Ishikawa (cell line): ENCODE measurements around the gene EDC4.

Experiments used
- CEBPB ChIP-seq: IDR thresholded peaks from 2 replicates; pipeline ENCODE4 v1.6.1; 2012
- CREB1 ChIP-seq: IDR thresholded peaks from 2 replicates; pipeline ENCODE4 v1.6.1; 2012; ENCODE audit warnings: low read depth
- EGR1 ChIP-seq: IDR thresholded peaks from 2 replicates; pipeline ENCODE4 v1.6.1; 2012
- EP300 ChIP-seq: IDR thresholded peaks from 2 replicates; pipeline ENCODE4 v1.6.1; 2012; ENCODE audit warnings: borderline replicate concordance
- FOXM1 ChIP-seq: IDR thresholded peaks from 2 replicates; pipeline ENCODE4 v1.6.1; 2012; ENCODE audit warnings: low read depth, borderline replicate concordance
- NFIC ChIP-seq: IDR thresholded peaks from 2 replicates; pipeline ENCODE4 v1.6.1; 2012
- RAD21 ChIP-seq: IDR thresholded peaks from 2 replicates; pipeline ENCODE4 v1.6.1; 2012; ENCODE audit warnings: low read depth
- TAF1 ChIP-seq: IDR thresholded peaks from 2 replicates; pipeline ENCODE4 v1.6.1; 2012; ENCODE audit warnings: low read depth, mild to moderate bottlenecking
- TCF12 ChIP-seq: IDR thresholded peaks from 2 replicates; pipeline ENCODE4 v1.6.1; 2012; ENCODE audit warnings: low read depth
- TEAD4 ChIP-seq: IDR thresholded peaks from 2 replicates; pipeline ENCODE4 v1.6.1; 2012
- YY1 ChIP-seq: IDR thresholded peaks from 2 replicates; pipeline ENCODE4 v1.6.1; 2012; ENCODE audit warnings: low read depth
- ZBTB7A ChIP-seq: IDR thresholded peaks from 2 replicates; pipeline ENCODE4 v1.6.1; 2012; ENCODE audit warnings: low read depth
- TF ChIP-seq, protein P1 (sequence below): IDR thresholded peaks from 2 replicates; pipeline ENCODE4 v1.6.1; 2012
- TF ChIP-seq, protein P2 (sequence below): IDR thresholded peaks from 2 replicates; pipeline ENCODE4 v1.6.1; 2012
- TF ChIP-seq, protein P3 (sequence below): IDR thresholded peaks from 2 replicates; pipeline ENCODE4 v1.6.1; 2012; ENCODE audit warnings: low read depth, mild to moderate bottlenecking

EDC4 gene

DNA sequence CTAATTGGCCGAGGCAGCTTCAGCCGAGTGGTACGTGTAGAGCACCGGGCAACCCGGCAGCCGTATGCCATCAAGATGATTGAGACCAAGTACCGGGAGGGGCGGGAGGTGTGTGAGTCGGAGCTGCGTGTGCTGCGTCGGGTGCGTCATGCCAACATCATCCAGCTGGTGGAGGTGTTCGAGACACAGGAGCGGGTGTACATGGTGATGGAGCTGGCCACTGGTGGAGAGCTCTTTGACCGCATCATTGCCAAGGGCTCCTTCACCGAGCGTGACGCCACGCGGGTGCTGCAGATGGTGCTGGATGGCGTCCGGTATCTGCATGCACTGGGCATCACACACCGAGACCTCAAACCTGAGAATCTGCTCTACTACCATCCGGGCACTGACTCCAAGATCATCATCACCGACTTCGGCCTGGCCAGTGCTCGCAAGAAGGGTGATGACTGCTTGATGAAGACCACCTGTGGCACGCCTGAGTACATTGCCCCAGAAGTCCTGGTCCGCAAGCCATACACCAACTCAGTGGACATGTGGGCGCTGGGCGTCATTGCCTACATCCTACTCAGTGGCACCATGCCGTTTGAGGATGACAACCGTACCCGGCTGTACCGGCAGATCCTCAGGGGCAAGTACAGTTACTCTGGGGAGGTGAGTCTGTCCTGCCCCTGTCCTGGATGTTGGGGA lies 36.3 kb downstream of the EDC4 start:
- TF ChIP-seq NFIC: no peak
- TF ChIP-seq, protein P1, sequence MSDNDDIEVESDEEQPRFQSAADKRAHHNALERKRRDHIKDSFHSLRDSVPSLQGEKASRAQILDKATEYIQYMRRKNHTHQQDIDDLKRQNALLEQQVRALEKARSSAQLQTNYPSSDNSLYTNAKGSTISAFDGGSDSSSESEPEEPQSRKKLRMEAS: no peak
- no peak for TF ChIP-seq EP300
- no peak for TF ChIP-seq ZBTB7A
- TF ChIP-seq FOXM1: no peak
- no peak for TF ChIP-seq TEAD4
- TF ChIP-seq, protein P2, sequence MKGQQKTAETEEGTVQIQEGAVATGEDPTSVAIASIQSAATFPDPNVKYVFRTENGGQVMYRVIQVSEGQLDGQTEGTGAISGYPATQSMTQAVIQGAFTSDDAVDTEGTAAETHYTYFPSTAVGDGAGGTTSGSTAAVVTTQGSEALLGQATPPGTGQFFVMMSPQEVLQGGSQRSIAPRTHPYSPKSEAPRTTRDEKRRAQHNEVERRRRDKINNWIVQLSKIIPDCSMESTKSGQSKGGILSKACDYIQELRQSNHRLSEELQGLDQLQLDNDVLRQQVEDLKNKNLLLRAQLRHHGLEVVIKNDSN: no peak
- no peak for TF ChIP-seq TAF1
- no peak for TF ChIP-seq TCF12
- TF ChIP-seq, protein P3, sequence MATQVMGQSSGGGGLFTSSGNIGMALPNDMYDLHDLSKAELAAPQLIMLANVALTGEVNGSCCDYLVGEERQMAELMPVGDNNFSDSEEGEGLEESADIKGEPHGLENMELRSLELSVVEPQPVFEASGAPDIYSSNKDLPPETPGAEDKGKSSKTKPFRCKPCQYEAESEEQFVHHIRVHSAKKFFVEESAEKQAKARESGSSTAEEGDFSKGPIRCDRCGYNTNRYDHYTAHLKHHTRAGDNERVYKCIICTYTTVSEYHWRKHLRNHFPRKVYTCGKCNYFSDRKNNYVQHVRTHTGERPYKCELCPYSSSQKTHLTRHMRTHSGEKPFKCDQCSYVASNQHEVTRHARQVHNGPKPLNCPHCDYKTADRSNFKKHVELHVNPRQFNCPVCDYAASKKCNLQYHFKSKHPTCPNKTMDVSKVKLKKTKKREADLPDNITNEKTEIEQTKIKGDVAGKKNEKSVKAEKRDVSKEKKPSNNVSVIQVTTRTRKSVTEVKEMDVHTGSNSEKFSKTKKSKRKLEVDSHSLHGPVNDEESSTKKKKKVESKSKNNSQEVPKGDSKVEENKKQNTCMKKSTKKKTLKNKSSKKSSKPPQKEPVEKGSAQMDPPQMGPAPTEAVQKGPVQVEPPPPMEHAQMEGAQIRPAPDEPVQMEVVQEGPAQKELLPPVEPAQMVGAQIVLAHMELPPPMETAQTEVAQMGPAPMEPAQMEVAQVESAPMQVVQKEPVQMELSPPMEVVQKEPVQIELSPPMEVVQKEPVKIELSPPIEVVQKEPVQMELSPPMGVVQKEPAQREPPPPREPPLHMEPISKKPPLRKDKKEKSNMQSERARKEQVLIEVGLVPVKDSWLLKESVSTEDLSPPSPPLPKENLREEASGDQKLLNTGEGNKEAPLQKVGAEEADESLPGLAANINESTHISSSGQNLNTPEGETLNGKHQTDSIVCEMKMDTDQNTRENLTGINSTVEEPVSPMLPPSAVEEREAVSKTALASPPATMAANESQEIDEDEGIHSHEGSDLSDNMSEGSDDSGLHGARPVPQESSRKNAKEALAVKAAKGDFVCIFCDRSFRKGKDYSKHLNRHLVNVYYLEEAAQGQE: no peak
- TF ChIP-seq CEBPB: no peak
- TF ChIP-seq EGR1: no peak
- TF ChIP-seq RAD21: no peak
- no peak for TF ChIP-seq CREB1
- TF ChIP-seq YY1: no peak

DNA sequence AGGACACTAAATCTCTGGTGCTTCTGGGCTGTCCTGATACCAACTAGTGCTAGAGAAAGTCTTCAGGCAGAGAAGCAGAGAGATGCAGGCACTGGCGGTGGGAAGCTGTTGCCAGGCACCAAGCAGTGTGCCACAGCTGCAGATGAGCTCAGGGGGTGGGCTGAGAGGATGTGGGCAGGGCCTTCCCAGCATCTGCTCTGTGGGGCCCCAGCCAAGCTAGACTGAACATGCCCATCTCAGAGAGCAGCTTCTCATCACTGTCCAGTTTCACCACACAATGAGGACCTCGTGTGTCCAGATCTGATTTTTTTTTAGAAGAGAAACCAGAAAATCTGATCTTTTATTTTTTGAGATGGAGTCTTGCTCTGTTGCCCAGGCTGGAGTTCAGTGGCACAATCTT lies 37.3 kb downstream of the EDC4 start:
- TF ChIP-seq TCF12 (no peak), RAD21 (no peak), YY1 (no peak), EP300 (no peak), CEBPB (no peak), EGR1 (no peak), TEAD4 (no peak), TAF1 (no peak), CREB1 (no peak), FOXM1 (no peak), NFIC (no peak), ZBTB7A (no peak)
- TF ChIP-seq, protein P3: no peak
- TF ChIP-seq, protein P1: no peak
- TF ChIP-seq, protein P2: no peak

DNA sequence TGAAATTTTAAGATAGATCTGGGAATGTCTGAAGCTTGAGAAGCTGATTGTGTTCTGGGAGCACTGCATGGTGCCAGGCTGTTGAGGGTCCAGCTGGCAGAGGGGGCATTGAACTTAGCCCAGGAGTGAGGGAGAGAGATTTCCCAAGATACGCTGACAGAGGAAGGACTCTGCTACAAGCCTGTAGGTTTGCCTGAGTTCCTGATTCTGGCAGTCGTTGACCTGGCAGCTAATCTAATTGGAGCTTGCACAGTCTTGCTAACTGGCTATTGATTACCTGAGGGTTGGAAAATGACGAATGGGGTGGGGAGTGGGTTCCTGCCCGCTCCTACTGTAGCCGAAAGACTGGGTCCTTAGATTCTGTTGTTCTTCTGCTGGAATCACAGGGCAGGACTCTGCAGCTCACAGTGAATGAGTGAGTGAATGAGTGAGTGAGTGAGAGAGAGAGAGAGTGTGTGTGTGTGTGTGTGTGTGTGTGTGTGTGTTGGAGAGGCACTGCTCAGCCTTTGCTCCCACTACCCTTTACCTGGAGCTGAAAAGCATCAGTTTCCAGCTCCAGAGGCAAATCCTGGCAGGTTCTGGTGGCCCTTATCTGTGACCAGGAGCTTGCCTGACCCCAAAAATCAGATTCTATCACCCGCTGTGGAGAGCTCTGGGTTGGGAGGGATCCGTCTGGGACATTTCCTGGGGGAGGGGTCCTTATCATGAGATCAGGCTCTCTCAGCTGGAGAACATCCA lies 42.1 kb downstream of the EDC4 start:
- TF ChIP-seq, protein P3: no peak
- TF ChIP-seq EGR1 (no peak), TCF12 (no peak), EP300 (no peak), RAD21 (no peak), NFIC (no peak), FOXM1 (no peak)
- TF ChIP-seq, protein P1: no peak
- TF ChIP-seq, protein P2: no peak
